ENCODE measurements around the gene HCFC1. TPM values are rescaled to one million over a fixed set of nuclear protein-coding genes. Genes with fewer than 3 reads are reported as not detected.
A peak's percentile ranks its signal among the peaks of the same experiment; 100 is the strongest.

HCFC1 gene
- 10 to 100 TPM; 32.6 to 51.6 (median 40.9) TPM for total RNA-seq

- H3K4me3 ChIP-seq (ENCODE audit: low read depth, poor library complexity, severe bottlenecking), result peak within 1 kb of the TSS; percentile 59
- WGBS, 2 donors, result 1 to 30% methylated on average over 15 to 44 of the region's 96 CpGs
- peak; percentile 89 to 98 for DNase-seq (ENCODE audit: low spot score in 2 of 2)
- no peak for TF ChIP-seq POLR2A (IDR thresholded peaks at IDR 0.05)
- TF ChIP-seq CTCF (IDR thresholded peaks at IDR 0.05), result no peak
- intact Hi-C loops (cut with DNase I; ENCODE audit: low total_unique reads), result no loop called here
Observed at GRCh38 chrX:153971450-153972367, at the start of gene HCFC1. Gene HCFC1, minus strand, starts transcription at chrX:153971818. Its CDS starts 978 bp downstream, at chrX:153970840.

- 68 to 72% methylated on average over 2 to 10 of the region's 11 CpGs for WGBS, 2 donors
- no peak for DNase-seq (ENCODE audit: low spot score in 2 of 2)
- no peak for TF ChIP-seq POLR2A (IDR thresholded peaks at IDR 0.05)
- TF ChIP-seq CTCF (IDR thresholded peaks at IDR 0.05), result no peak
- no peak overlapping the region for H3K4me3 ChIP-seq (ENCODE audit: low read depth, poor library complexity, severe bottlenecking)
- intact Hi-C loops (cut with DNase I; ENCODE audit: low total_unique reads), result no loop called here
Observed at GRCh38 chrX:154021131-154021611, 49.6 kb upstream of the HCFC1 start.

GRCh38 chrX:154020536-154021115 is 49.0 kb upstream of the HCFC1 start:
- intact Hi-C loops (cut with DNase I; ENCODE audit: low total_unique reads), result no loop called here

GRCh38 chrX:154019633-154020528 is 48.3 kb upstream of the HCFC1 start, which contains the start of gene IRAK1:
Gene IRAK1, minus strand, starts transcription at chrX:154019902. Its CDS starts 90 bp downstream, at chrX:154019812.
- no peak for DNase-seq (ENCODE audit: low spot score in 2 of 2)
- H3K4me3 ChIP-seq (ENCODE audit: low read depth, poor library complexity, severe bottlenecking), result peak within 1 kb of the TSS; percentile 36
- intact Hi-C loops (cut with DNase I; ENCODE audit: low total_unique reads), result no loop called here
- 33% methylated on average over 21 of the region's 99 CpGs; no CpG with 5 or more reads in 1 of the 2 donors for WGBS, 2 donors
- no peak for TF ChIP-seq CTCF (IDR thresholded peaks at IDR 0.05)
- no peak for TF ChIP-seq POLR2A (IDR thresholded peaks at IDR 0.05)

More at GRCh38 chrX:154020536-154021115, 49.0 kb upstream of the HCFC1 start:
- no peak for DNase-seq (ENCODE audit: low spot score in 2 of 2)
- TF ChIP-seq CTCF (IDR thresholded peaks at IDR 0.05) (no peak), POLR2A (IDR thresholded peaks at IDR 0.05) (no peak)
- WGBS, 2 donors, result 53 to 70% methylated on average over 9 of the region's 9 CpGs
- H3K4me3 ChIP-seq (ENCODE audit: low read depth, poor library complexity, severe bottlenecking), result no peak overlapping the region

GRCh38 chrX:154019061-154019621 is 47.5 kb upstream of the HCFC1 start:
- H3K4me3 ChIP-seq (ENCODE audit: low read depth, poor library complexity, severe bottlenecking), result peak overlapping the region; percentile 36
- TF ChIP-seq POLR2A (IDR thresholded peaks at IDR 0.05), result no peak
- no peak for TF ChIP-seq CTCF (IDR thresholded peaks at IDR 0.05)
- DNase-seq (ENCODE audit: low spot score in 2 of 2), result no peak
- 54% methylated on average over 31 of the region's 45 CpGs; no CpG with 5 or more reads in 1 of the 2 donors for WGBS, 2 donors
- intact Hi-C loops (cut with DNase I; ENCODE audit: low total_unique reads), result no loop called here

Data from lower leg skin (tissue), 4 donors.